GM10847 (cell line): ENCODE results near the gene ANGEL1.

Source experiments
- POLR2A ChIP-seq: IDR thresholded peaks from 2 replicates; pipeline ENCODE4 v1.6.1; 2011; ENCODE audit not compliant: insufficient read length; ENCODE audit errors: extremely low read depth

ANGEL1 gene

GRCh38 chr14:76742185-76742584 is 70.5 kb downstream of the ANGEL1 start:
- no peak for TF ChIP-seq POLR2A

GRCh38 chr14:76741074-76741473 is 71.6 kb downstream of the ANGEL1 start:
- no peak for TF ChIP-seq POLR2A
